SIG-M5 (cell line): ENCODE measurements around the gene CCL18.
A peak's percentile ranks its signal among the peaks of the same experiment; 100 is the strongest.
"Not testable (repeated sequence)": the region's sequence is repeated elsewhere in the genome, so short reads cannot be mapped to it uniquely, and the experiment has no call there.

Experiments used
- DNase-seq: peaks from one replicate; lab custom pipeline; 2025; lab: John Stamatoyannopoulos, UW

The CCL18 gene

GRCh38 chr17:36071751-36072150 is 7.7 kb downstream of the CCL18 start:
- DNase-seq: no peak

- no peak for DNase-seq
Observed at GRCh38 chr17:36072431-36073121, 8.5 kb downstream of the CCL18 start.

GRCh38 chr17:36074365-36074764 is 10.3 kb downstream of the CCL18 start:
- no peak for DNase-seq

GRCh38 chr17:36081681-36082471 is 17.8 kb downstream of the CCL18 start:
- DNase-seq: not testable (repeated sequence)

GRCh38 chr17:36082482-36083120 is 18.5 kb downstream of the CCL18 start:
- peak; percentile 99 for DNase-seq

- DNase-seq: not testable (repeated sequence)
Observed at GRCh38 chr17:36083691-36084090, 19.6 kb downstream of the CCL18 start.

- DNase-seq: no peak
Observed at GRCh38 chr17:36085765-36086164, 21.7 kb downstream of the CCL18 start.

GRCh38 chr17:36086791-36087190 is 22.7 kb downstream of the CCL18 start:
- DNase-seq: no peak

- not testable (repeated sequence) for DNase-seq
Observed at GRCh38 chr17:36087471-36087870, 23.4 kb downstream of the CCL18 start.

GRCh38 chr17:36087897-36088572 is 24.0 kb downstream of the CCL18 start:
- DNase-seq: not testable (repeated sequence)

- no peak for DNase-seq
Observed at GRCh38 chr17:36088670-36089338, 24.7 kb downstream of the CCL18 start.

GRCh38 chr17:36089339-36089865 is 25.3 kb downstream of the CCL18 start:
- DNase-seq: no peak

GRCh38 chr17:36089888-36090836 is 26.1 kb downstream of the CCL18 start, which contains the start of gene CCL3:
Gene CCL3 (minus strand): TSS chr17:36090143. CDS start chr17:36090058, 85 bp downstream.
- peak; percentile 95 for DNase-seq

- no peak for DNase-seq
Observed at GRCh38 chr17:36092230-36092629, 28.2 kb downstream of the CCL18 start.

GRCh38 chr17:36092715-36093114 is 28.6 kb downstream of the CCL18 start:
- DNase-seq: not testable (repeated sequence)

GRCh38 chr17:36094232-36094631 is 30.2 kb downstream of the CCL18 start:
- no peak for DNase-seq

GRCh38 chr17:36094746-36095145 is 30.7 kb downstream of the CCL18 start:
- no peak for DNase-seq

- DNase-seq: no peak
Observed at GRCh38 chr17:36095992-36096391, 31.9 kb downstream of the CCL18 start.

GRCh38 chr17:36099004-36099403 is 34.9 kb downstream of the CCL18 start:
- DNase-seq: not testable (repeated sequence)

GRCh38 chr17:36103401-36103975 is 39.4 kb downstream of the CCL18 start, which contains the start of gene CCL4:
Gene CCL4 (plus strand): TSS chr17:36103827. CDS start chr17:36103906, 79 bp downstream.
- not testable (repeated sequence) for DNase-seq
